Measurements from ENCODE around the gene VPS45. TPM values are rescaled to one million over a fixed set of nuclear protein-coding genes. Genes with fewer than 3 reads are reported as not detected.

VPS45 gene
- total RNA-seq, 1 donor: 36.9 TPM

- Histone ChIP-seq H3K9me3 (ENCODE audit: low read depth, low read length) (no peaks in the 10 kb centered on the region), H3K79me2 (ENCODE audit: insufficient read depth, low read length) (no peaks in the 10 kb centered on the region), H3K4me1 (ENCODE audit: insufficient read depth, low read length) (no peaks in the 10 kb centered on the region), H2AFZ (ENCODE audit: low read length) (no peak overlapping the region), H3K36me3 (ENCODE audit: insufficient read depth, low read length) (peaks cover 19% of the 10 kb centered on the region), H3K27ac (ENCODE audit: low read depth, low read length) (no peak overlapping the region), H4K20me1 (ENCODE audit: insufficient read depth, low read length) (no peaks in the 10 kb centered on the region), H3K27me3 (ENCODE audit: insufficient read depth, low read length) (no peaks in the 10 kb centered on the region), H3K4me2 (ENCODE audit: insufficient read depth, low read length) (no peak overlapping the region), H3K4me3 (ENCODE audit: insufficient read depth, low read length) (no peak overlapping the region)
- TF ChIP-seq, protein P1, sequence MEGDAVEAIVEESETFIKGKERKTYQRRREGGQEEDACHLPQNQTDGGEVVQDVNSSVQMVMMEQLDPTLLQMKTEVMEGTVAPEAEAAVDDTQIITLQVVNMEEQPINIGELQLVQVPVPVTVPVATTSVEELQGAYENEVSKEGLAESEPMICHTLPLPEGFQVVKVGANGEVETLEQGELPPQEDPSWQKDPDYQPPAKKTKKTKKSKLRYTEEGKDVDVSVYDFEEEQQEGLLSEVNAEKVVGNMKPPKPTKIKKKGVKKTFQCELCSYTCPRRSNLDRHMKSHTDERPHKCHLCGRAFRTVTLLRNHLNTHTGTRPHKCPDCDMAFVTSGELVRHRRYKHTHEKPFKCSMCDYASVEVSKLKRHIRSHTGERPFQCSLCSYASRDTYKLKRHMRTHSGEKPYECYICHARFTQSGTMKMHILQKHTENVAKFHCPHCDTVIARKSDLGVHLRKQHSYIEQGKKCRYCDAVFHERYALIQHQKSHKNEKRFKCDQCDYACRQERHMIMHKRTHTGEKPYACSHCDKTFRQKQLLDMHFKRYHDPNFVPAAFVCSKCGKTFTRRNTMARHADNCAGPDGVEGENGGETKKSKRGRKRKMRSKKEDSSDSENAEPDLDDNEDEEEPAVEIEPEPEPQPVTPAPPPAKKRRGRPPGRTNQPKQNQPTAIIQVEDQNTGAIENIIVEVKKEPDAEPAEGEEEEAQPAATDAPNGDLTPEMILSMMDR (IDR thresholded peaks at IDR 0.05; ENCODE audit: extremely low read depth, low read depth, low read length): no peak
- DNase-seq (ENCODE audit: insufficient read length, low spot score, missing footprints): no peak
Observed at GRCh38 chr1:150109586-150109985, 42.0 kb downstream of the VPS45 start.

- Histone ChIP-seq H3K4me3 (ENCODE audit: insufficient read depth, low read length) (no peak overlapping the region), H3K27me3 (ENCODE audit: insufficient read depth, low read length) (no peaks in the 10 kb centered on the region), H2AFZ (ENCODE audit: low read length) (no peak overlapping the region), H4K20me1 (ENCODE audit: insufficient read depth, low read length) (no peaks in the 10 kb centered on the region), H3K9me3 (ENCODE audit: low read depth, low read length) (no peaks in the 10 kb centered on the region), H3K4me1 (ENCODE audit: insufficient read depth, low read length) (no peaks in the 10 kb centered on the region), H3K36me3 (ENCODE audit: insufficient read depth, low read length) (peaks cover 24% of the 10 kb centered on the region), H3K27ac (ENCODE audit: low read depth, low read length) (no peak overlapping the region), H3K4me2 (ENCODE audit: insufficient read depth, low read length) (no peak overlapping the region), H3K79me2 (ENCODE audit: insufficient read depth, low read length) (no peaks in the 10 kb centered on the region)
- DNase-seq (ENCODE audit: insufficient read length, low spot score, missing footprints): no peak
- TF ChIP-seq, protein P1 (IDR thresholded peaks at IDR 0.05; ENCODE audit: extremely low read depth, low read depth, low read length): no peak
Observed at GRCh38 chr1:150110116-150110515, 42.5 kb downstream of the VPS45 start.

DNA sequence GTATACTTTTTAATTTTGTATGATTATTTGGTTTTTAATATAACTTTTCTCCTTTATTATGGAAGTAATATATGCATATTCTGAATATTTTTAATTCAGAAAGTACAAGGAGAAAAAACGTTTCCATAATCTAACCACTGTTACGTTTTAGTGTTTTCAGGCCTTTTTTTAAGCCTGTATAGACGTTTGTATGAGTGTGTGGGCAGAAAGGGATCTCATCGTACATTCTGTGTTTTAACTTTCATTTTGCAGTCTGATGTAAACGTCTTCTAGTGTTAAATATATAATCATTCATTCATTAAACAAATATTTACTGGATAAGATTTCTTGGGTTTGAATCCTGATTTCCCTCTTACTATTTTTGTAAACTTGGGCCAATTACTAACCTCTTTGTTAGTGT, 44.1 kb downstream of the VPS45 start:
- Histone ChIP-seq H2AFZ (ENCODE audit: low read length) (no peak overlapping the region), H3K4me3 (ENCODE audit: insufficient read depth, low read length) (no peak overlapping the region), H3K36me3 (ENCODE audit: insufficient read depth, low read length) (peaks cover 28% of the 10 kb centered on the region), H4K20me1 (ENCODE audit: insufficient read depth, low read length) (no peaks in the 10 kb centered on the region), H3K27me3 (ENCODE audit: insufficient read depth, low read length) (no peaks in the 10 kb centered on the region), H3K79me2 (ENCODE audit: insufficient read depth, low read length) (no peaks in the 10 kb centered on the region), H3K4me2 (ENCODE audit: insufficient read depth, low read length) (no peak overlapping the region), H3K27ac (ENCODE audit: low read depth, low read length) (no peak overlapping the region), H3K4me1 (ENCODE audit: insufficient read depth, low read length) (no peaks in the 10 kb centered on the region), H3K9me3 (ENCODE audit: low read depth, low read length) (no peaks in the 10 kb centered on the region)
- TF ChIP-seq, protein P1 (IDR thresholded peaks at IDR 0.05; ENCODE audit: extremely low read depth, low read depth, low read length): no peak
- DNase-seq (ENCODE audit: insufficient read length, low spot score, missing footprints): no peak

- no peaks in the 10 kb centered on the region for H3K9me3 ChIP-seq (ENCODE audit: low read depth, low read length)
- no peak overlapping the region for H3K27ac ChIP-seq (ENCODE audit: low read depth, low read length)
- H3K4me1 ChIP-seq (ENCODE audit: insufficient read depth, low read length): no peaks in the 10 kb centered on the region
- H3K4me3 ChIP-seq (ENCODE audit: insufficient read depth, low read length): no peak overlapping the region
- no peaks in the 10 kb centered on the region for H3K27me3 ChIP-seq (ENCODE audit: insufficient read depth, low read length)
- no peaks in the 10 kb centered on the region for H3K79me2 ChIP-seq (ENCODE audit: insufficient read depth, low read length)
- H2AFZ ChIP-seq (ENCODE audit: low read length): no peak overlapping the region
- DNase-seq (ENCODE audit: insufficient read length, low spot score, missing footprints): no peak
- H3K4me2 ChIP-seq (ENCODE audit: insufficient read depth, low read length): no peak overlapping the region
- peaks cover 30% of the 10 kb centered on the region for H3K36me3 ChIP-seq (ENCODE audit: insufficient read depth, low read length)
- H4K20me1 ChIP-seq (ENCODE audit: insufficient read depth, low read length): no peaks in the 10 kb centered on the region
- TF ChIP-seq, protein P1 (IDR thresholded peaks at IDR 0.05; ENCODE audit: extremely low read depth, low read depth, low read length): no peak
Observed at GRCh38 chr1:150115121-150115520, 47.5 kb downstream of the VPS45 start.

Data from osteoblast (primary cell).